Keratinocyte (primary cell): Measurements from ENCODE around the gene PRR14L. TPM values are rescaled to one million over a fixed set of nuclear protein-coding genes. Genes with fewer than 3 reads are reported as not detected.

Source experiments
- DNase-seq: peaks from one replicate; pipeline ENCODE4 v3.0.0-alpha.2; 2011; ENCODE audit warnings: low read depth, missing footprints, low spot score
- FAIRE-seq: peaks from 2 replicates; lab custom pipeline; 2011; peaks lifted over from hg19 to GRCh38; lab: Jason Lieb, UNC
- H2AFZ ChIP-seq: 2 replicates; pipeline ENCODE4 v1.6.0; 2012; ENCODE audit warnings: low read length, control low read depth, inconsistent platforms; ENCODE audit not compliant: control insufficient read depth
- H3K27ac ChIP-seq: 2 replicates; pipeline ENCODE4 v1.5.1; 2011; ENCODE audit warnings: low read length; ENCODE audit not compliant: control insufficient read depth, insufficient read depth
- H3K27me3 ChIP-seq: 3 replicates; pipeline ENCODE4 v1.6.0; 2011; ENCODE audit warnings: low read length; ENCODE audit not compliant: control insufficient read depth, insufficient read depth; ENCODE audit errors: extremely low read depth
- H3K36me3 ChIP-seq, 2 experiments: 2 replicates in 1 of 2; 3 replicates in 1 of 2; pipeline ENCODE4 v1.5.1; 2011; ENCODE audit warnings: low read length in 2 of 2, mild to moderate bottlenecking in 1 of 2; ENCODE audit not compliant: control insufficient read depth in 2 of 2, insufficient read depth in 2 of 2; ENCODE audit errors: extremely low read depth in 1 of 2
- H3K4me1 ChIP-seq: 3 replicates; pipeline ENCODE4 v1.5.1; 2011; ENCODE audit warnings: low read length; ENCODE audit not compliant: control insufficient read depth, insufficient read depth; ENCODE audit errors: extremely low read depth
- H3K4me2 ChIP-seq: 3 replicates; pipeline ENCODE4 v1.6.0; 2011; ENCODE audit warnings: low read depth, low read length; ENCODE audit not compliant: control insufficient read depth, insufficient read depth; ENCODE audit errors: extremely low read depth
- H3K4me3 ChIP-seq, 3 experiments: fragments of 200-600 bp in 1 of 3; sonication (generic) in 1 of 3; 2 replicates in 2 of 3; 3 replicates in 1 of 3; pipeline ENCODE4 v1.5.1; 2011 to 2016; ENCODE audit warnings: low read length in 3 of 3, mild to moderate bottlenecking in 3 of 3, control low read depth in 2 of 3, inconsistent platforms in 1 of 3, low read depth in 1 of 3, mixed read lengths in 1 of 3, mixed run types in 1 of 3, moderate library complexity in 1 of 3; ENCODE audit not compliant: control insufficient read depth in 2 of 3, insufficient read depth in 2 of 3; ENCODE audit errors: extremely low read depth in 1 of 3
- H3K79me2 ChIP-seq: 2 replicates; pipeline ENCODE4 v1.6.0; 2012; ENCODE audit warnings: low read length; ENCODE audit not compliant: control insufficient read depth, insufficient read depth
- H3K9ac ChIP-seq: 3 replicates; pipeline ENCODE4 v1.6.0; 2011; ENCODE audit warnings: low read length; ENCODE audit not compliant: control insufficient read depth, insufficient read depth; ENCODE audit errors: extremely low read depth
- H3K9me1 ChIP-seq: 3 replicates; pipeline ENCODE4 v1.6.0; 2011; ENCODE audit warnings: low read length; ENCODE audit not compliant: control insufficient read depth, insufficient read depth; ENCODE audit errors: extremely low read depth
- H3K9me3 ChIP-seq: 2 replicates; pipeline ENCODE4 v1.5.1; 2012; ENCODE audit warnings: low read depth, low read length; ENCODE audit not compliant: control insufficient read depth
- H4K20me1 ChIP-seq: 3 replicates; pipeline ENCODE4 v1.6.0; 2011; ENCODE audit warnings: low read length; ENCODE audit not compliant: control insufficient read depth, insufficient read depth; ENCODE audit errors: extremely low read depth
- CTCF ChIP-seq, 3 experiments: IDR thresholded peaks in 1 of 3; conservative IDR thresholded peaks in 1 of 3; optimal IDR thresholded peaks in 1 of 3; 2 replicates in 2 of 3; 3 replicates in 1 of 3; pipeline versions ENCODE3 to v1.5.1; 2011; ENCODE audit warnings: low read length in 3 of 3, mild to moderate bottlenecking in 3 of 3, moderate library complexity in 2 of 3, control low read depth in 1 of 3, inconsistent platforms in 1 of 3; ENCODE audit not compliant: insufficient read depth in 2 of 3; ENCODE audit errors: extremely low read depth in 1 of 3
- EZH2 ChIP-seq: IDR thresholded peaks from one replicate; pipeline ENCODE4 v1.6.1; 2012; ENCODE audit warnings: inconsistent platforms, mild to moderate bottlenecking, low read length, moderate library complexity
- dilution Hi-C: fragments of 300-500 bp; cut with MboI; formaldehyde crosslinking; loops from one replicate; pipeline ENCODE4 v1.7.0; 2020; ENCODE audit warnings: low sequenced_read_pairs; ENCODE audit not compliant: extremely low pct_ligation_motif_present
- polyA plus RNA-seq, 5 experiments: library from polyadenylated mRNA; depleted of rRNA in 3 of 5; stranded (reverse) in 3 of 5; stranded (forward) in 1 of 5; unstranded in 1 of 5; fragments of >200 nt; gene quantifications; 1 replicate in 1 of 5; 2 replicates in 3 of 5; 3 replicates in 1 of 5; pipeline versions ENCODE4 v1.2.1 to v1.2.3, GENCODE V29; 2011 to 2012; ENCODE audit warnings: missing spikeins in 2 of 5, low read depth in 1 of 5, low replicate concordance in 1 of 5

PRR14L gene
- polyA plus RNA-seq, 1 donor (not counting 4 experiments of a cell fraction or from before 2014, with no cell fraction given): 13.6 TPM

GRCh38 chr22:31639436-31640039, 110.4 kb downstream of the PRR14L start:
- H3K27ac ChIP-seq: no peak overlapping the region
- no peak for DNase-seq
- no peak overlapping the region for H3K4me2 ChIP-seq
- no peaks in the 10 kb centered on the region for H3K9me1 ChIP-seq
- FAIRE-seq: no peak
- H3K9me3 ChIP-seq: no peaks in the 10 kb centered on the region
- no peaks in the 10 kb centered on the region for H3K4me1 ChIP-seq
- H4K20me1 ChIP-seq: peaks cover 3% of the 10 kb centered on the region
- H3K9ac ChIP-seq: no peak overlapping the region
- no peaks in the 10 kb centered on the region for H3K27me3 ChIP-seq
- no peak overlapping the region for H3K4me3 ChIP-seq
- dilution Hi-C loops: no loop called here
- peaks cover 86% of the 10 kb centered on the region for H3K79me2 ChIP-seq
- no peak overlapping the region for H2AFZ ChIP-seq
- TF ChIP-seq CTCF (optimal IDR thresholded peaks at IDR 0.05 in 1 of 3, IDR thresholded peaks at IDR 0.05 in 1 of 3, conservative IDR thresholded peaks at IDR 0.05 in 1 of 3; ENCODE audit: extremely low read depth in 1 of 3, insufficient read depth in 2 of 3, low read length in 3 of 3): no peak
- TF ChIP-seq EZH2: no peak
- peaks cover 6 to 13% of the 10 kb centered on the region in 2 experiments for H3K36me3 ChIP-seq

- H3K27me3 ChIP-seq: no peaks in the 10 kb centered on the region
- no peak overlapping the region for H2AFZ ChIP-seq
- no peak overlapping the region for H3K4me2 ChIP-seq
- no peak overlapping the region for H3K9ac ChIP-seq
- H3K27ac ChIP-seq: no peak overlapping the region
- no peaks in the 10 kb centered on the region for H3K9me1 ChIP-seq
- H3K9me3 ChIP-seq: no peaks in the 10 kb centered on the region
- H3K79me2 ChIP-seq: peaks cover 87% of the 10 kb centered on the region
- H4K20me1 ChIP-seq: peaks cover 12% of the 10 kb centered on the region
- no peak overlapping the region for H3K4me3 ChIP-seq
- H3K4me1 ChIP-seq: peaks cover 3% of the 10 kb centered on the region
- no peak for TF ChIP-seq CTCF (optimal IDR thresholded peaks at IDR 0.05 in 1 of 3, IDR thresholded peaks at IDR 0.05 in 1 of 3, conservative IDR thresholded peaks at IDR 0.05 in 1 of 3; ENCODE audit: extremely low read depth in 1 of 3, insufficient read depth in 2 of 3, low read length in 3 of 3)
- FAIRE-seq: no peak
- dilution Hi-C loops: no loop called here
- H3K36me3 ChIP-seq: peaks cover 5 to 11% of the 10 kb centered on the region in 2 experiments
- no peak for DNase-seq
Observed at GRCh38 chr22:31637891-31638618, 111.9 kb downstream of the PRR14L start.
